ENCODE results near the gene EIF4A2. TPM values are rescaled to one million over a fixed set of nuclear protein-coding genes. Genes with fewer than 3 reads are reported as not detected.

EIF4A2 gene
- polyA plus RNA-seq, 1 donor (not counting 4 experiments of a cell fraction or from before 2014, with no cell fraction given): 568 TPM

- FAIRE-seq: no peak
- no peaks in the 10 kb centered on the region for H3K79me2 ChIP-seq (ENCODE audit: control insufficient read depth, insufficient read depth, low read length)
- H3K9me1 ChIP-seq (ENCODE audit: control insufficient read depth, extremely low read depth, insufficient read depth, low read length): no peaks in the 10 kb centered on the region
- H4K20me1 ChIP-seq (ENCODE audit: control insufficient read depth, extremely low read depth, insufficient read depth, low read length): no peaks in the 10 kb centered on the region
- no peaks in the 10 kb centered on the region for H3K27me3 ChIP-seq (ENCODE audit: control insufficient read depth, extremely low read depth, insufficient read depth, low read length)
- peaks cover 7% of the 10 kb centered on the region for H3K4me1 ChIP-seq (ENCODE audit: control insufficient read depth, extremely low read depth, insufficient read depth, low read length)
- dilution Hi-C loops (cut with MboI; ENCODE audit: extremely low pct_ligation_motif_present, low sequenced_read_pairs): no loop called here
- H3K9me3 ChIP-seq (ENCODE audit: control insufficient read depth, low read depth, low read length): no peaks in the 10 kb centered on the region
- H3K27ac ChIP-seq (ENCODE audit: control insufficient read depth, insufficient read depth, low read length): no peak overlapping the region
- no peak for DNase-seq (ENCODE audit: low read depth, low spot score)
- H2AFZ ChIP-seq (ENCODE audit: control insufficient read depth, low read length): no peak overlapping the region
- no peak overlapping the region for H3K4me3 ChIP-seq (ENCODE audit: control insufficient read depth in 2 of 3, extremely low read depth in 1 of 3, insufficient read depth in 2 of 3, low read depth in 1 of 3, low read length in 3 of 3)
- H3K36me3 ChIP-seq (ENCODE audit: control insufficient read depth in 2 of 2, extremely low read depth in 1 of 2, insufficient read depth in 2 of 2, low read length in 2 of 2): no peaks in the 10 kb centered on the region
- H3K4me2 ChIP-seq (ENCODE audit: control insufficient read depth, extremely low read depth, insufficient read depth, low read depth, low read length): no peak overlapping the region
- no peak overlapping the region for H3K9ac ChIP-seq (ENCODE audit: control insufficient read depth, extremely low read depth, insufficient read depth, low read length)
- TF ChIP-seq EZH2 (IDR thresholded peaks at IDR 0.05; ENCODE audit: low read length) (no peak), CTCF (optimal IDR thresholded peaks at IDR 0.05 in 1 of 3, IDR thresholded peaks at IDR 0.05 in 1 of 3, conservative IDR thresholded peaks at IDR 0.05 in 1 of 3; ENCODE audit: extremely low read depth in 1 of 3, insufficient read depth in 2 of 3, low read length in 3 of 3) (no peak)
Observed at GRCh38 chr3:186743666-186744065, 39.7 kb upstream of the EIF4A2 start.

GRCh38 chr3:186746008-186746407 lies 37.4 kb upstream of the EIF4A2 start:
- TF ChIP-seq CTCF (optimal IDR thresholded peaks at IDR 0.05 in 1 of 3, IDR thresholded peaks at IDR 0.05 in 1 of 3, conservative IDR thresholded peaks at IDR 0.05 in 1 of 3; ENCODE audit: extremely low read depth in 1 of 3, insufficient read depth in 2 of 3, low read length in 3 of 3): no peak
- H4K20me1 ChIP-seq (ENCODE audit: control insufficient read depth, extremely low read depth, insufficient read depth, low read length): no peaks in the 10 kb centered on the region
- H3K27ac ChIP-seq (ENCODE audit: control insufficient read depth, insufficient read depth, low read length): peak overlapping the region; percentile 62
- H3K27me3 ChIP-seq (ENCODE audit: control insufficient read depth, extremely low read depth, insufficient read depth, low read length): no peaks in the 10 kb centered on the region
- H3K9ac ChIP-seq (ENCODE audit: control insufficient read depth, extremely low read depth, insufficient read depth, low read length): peak overlapping the region; percentile 43
- H3K4me2 ChIP-seq (ENCODE audit: control insufficient read depth, extremely low read depth, insufficient read depth, low read depth, low read length): peak overlapping the region; percentile 57
- no peaks in the 10 kb centered on the region for H3K9me3 ChIP-seq (ENCODE audit: control insufficient read depth, low read depth, low read length)
- no peaks in the 10 kb centered on the region for H3K36me3 ChIP-seq (ENCODE audit: control insufficient read depth in 2 of 2, extremely low read depth in 1 of 2, insufficient read depth in 2 of 2, low read length in 2 of 2)
- H3K4me3 ChIP-seq (ENCODE audit: control insufficient read depth in 2 of 3, extremely low read depth in 1 of 3, insufficient read depth in 2 of 3, low read depth in 1 of 3, low read length in 3 of 3): no peak overlapping the region
- H2AFZ ChIP-seq (ENCODE audit: control insufficient read depth, low read length): peak overlapping the region; percentile 73
- dilution Hi-C loops (cut with MboI; ENCODE audit: extremely low pct_ligation_motif_present, low sequenced_read_pairs): no loop called here
- no peak for DNase-seq (ENCODE audit: low read depth, low spot score)
- H3K79me2 ChIP-seq (ENCODE audit: control insufficient read depth, insufficient read depth, low read length): no peaks in the 10 kb centered on the region
- H3K4me1 ChIP-seq (ENCODE audit: control insufficient read depth, extremely low read depth, insufficient read depth, low read length): peaks cover 7% of the 10 kb centered on the region
- FAIRE-seq: peak; percentile 87
- H3K9me1 ChIP-seq (ENCODE audit: control insufficient read depth, extremely low read depth, insufficient read depth, low read length): no peaks in the 10 kb centered on the region
